OCI-LY7 (cell line): ENCODE results near the gene DCAF11. TPM values are rescaled to one million over a fixed set of nuclear protein-coding genes. Genes with fewer than 3 reads are reported as not detected.

Source experiments
- BruUV-seq: library from RNA; stranded (reverse); fragments of 400-500 nt; replicated peaks from 2 replicates; lab custom pipeline; 2021; lab: Mats Ljungman, UMichigan
- CTCF ChIA-PET: fragments of 300-600 bp; sonication (Branson Sonifier 250); formaldehyde crosslinking; loops from one replicate; lab custom pipeline; 2022; ENCODE audit warnings: antibody characterized with exemption; ENCODE audit not compliant: unreplicated experiment; lab: Charles Lee
- POLR2A ChIA-PET: fragments of 300-600 bp; sonication (Branson Sonifier 250); formaldehyde crosslinking; loops from one replicate; lab custom pipeline; 2022; ENCODE audit warnings: antibody characterized with exemption; lab: Charles Lee
- DNase-seq: peaks from one replicate; pipeline ENCODE4 v3.0.0-alpha.2; 2015; ENCODE audit warnings: low spot score
- H2AFZ ChIP-seq: fragments of 200-600 bp; sonication (generic), shearing (Covaris generic); 2 replicates; pipeline ENCODE4 v1.6.1; 2014; ENCODE audit warnings: mild to moderate bottlenecking, antibody characterized with exemption, low read length, moderate library complexity
- H3K27ac ChIP-seq: fragments of 200-600 bp; sonication (generic); 2 replicates; pipeline ENCODE4 v1.5.1; 2014; ENCODE audit warnings: mixed run types, low read depth, mild to moderate bottlenecking, moderate library complexity, low read length, inconsistent platforms; ENCODE audit not compliant: poor library complexity, severe bottlenecking
- H3K36me3 ChIP-seq: fragments of 200-600 bp; sonication (generic); 2 replicates; pipeline ENCODE4 v1.6.1; 2014; ENCODE audit warnings: mild to moderate bottlenecking, antibody characterized with exemption, low read length, moderate library complexity, mixed read lengths; ENCODE audit not compliant: insufficient read depth
- H3K4me1 ChIP-seq: fragments of 200-600 bp; sonication (generic); 2 replicates; pipeline ENCODE4 v1.5.1; 2014; ENCODE audit warnings: mild to moderate bottlenecking, low read length; ENCODE audit not compliant: insufficient read depth, poor library complexity, severe bottlenecking
- H3K4me2 ChIP-seq: fragments of 200-600 bp; sonication (generic); 2 replicates; pipeline ENCODE4 v1.6.1; 2014; ENCODE audit warnings: mild to moderate bottlenecking, low read length
- H3K4me3 ChIP-seq: fragments of 200-600 bp; sonication (generic); 2 replicates; pipeline ENCODE4 v1.5.1; 2014; ENCODE audit warnings: mild to moderate bottlenecking, low read depth, low read length; ENCODE audit not compliant: poor library complexity, severe bottlenecking
- H3K79me2 ChIP-seq: fragments of 200-600 bp; sonication (generic); 2 replicates; pipeline ENCODE4 v1.6.1; 2016; ENCODE audit warnings: low read depth, mild to moderate bottlenecking, low read length, moderate library complexity, mixed read lengths; ENCODE audit not compliant: insufficient read depth
- H3K9me2 ChIP-seq: fragments of 200-600 bp; sonication (generic); 2 replicates; pipeline ENCODE4 v1.6.1; 2016; ENCODE audit warnings: mild to moderate bottlenecking, low read length, mixed read lengths; ENCODE audit not compliant: insufficient read depth
- H3K9me3 ChIP-seq: fragments of 200-600 bp; sonication (generic); 2 replicates; pipeline ENCODE4 v1.6.1; 2014; ENCODE audit warnings: mild to moderate bottlenecking, mixed run types, low read length, mixed read lengths
- H4K20me1 ChIP-seq: fragments of 200-600 bp; sonication (generic); 2 replicates; pipeline ENCODE4 v1.6.1; 2014; ENCODE audit warnings: mild to moderate bottlenecking, antibody characterized with exemption, low read length, moderate library complexity, mixed read lengths; ENCODE audit not compliant: insufficient read depth
- CTCF ChIP-seq: fragments of 200-600 bp; sonication (generic); conservative IDR thresholded peaks from 2 replicates; pipeline ENCODE4 v1.5.1; 2014; ENCODE audit warnings: mild to moderate bottlenecking, antibody characterized with exemption, low read length, moderate library complexity, mixed read lengths
- EZH2phosphoT487 ChIP-seq: fragments of 200-600 bp; sonication (generic); IDR thresholded peaks from 2 replicates; pipeline ENCODE4 v1.6.1; 2018; ENCODE audit warnings: low read depth, borderline replicate concordance, mild to moderate bottlenecking, mixed run types, antibody characterized with exemption, low read length, moderate library complexity, mixed read lengths
- intact Hi-C: fragments of 100-400 bp; cut with micrococcal nuclease; formaldehyde crosslinking; loops from one replicate; pipeline ENCODE4 v1.10.0; 2022; ENCODE audit not compliant: unreplicated experiment
- total RNA-seq, 2 experiments: library from RNA; depleted of rRNA in 1 of 2; stranded (reverse); fragments of >200 nt in 1 of 2; shearing (Covaris generic) in 1 of 2; gene quantifications; 2 replicates each; pipeline ENCODE4 v1.2.3, GENCODE V29; 2014 to 2022

Gene DCAF11
- total RNA-seq, 2 experiments from 2014 or later = 63.6 to 75.5 TPM

- no TSS peak for BruUV-seq
- H3K36me3 ChIP-seq = no peaks in the 10 kb centered on the region
- H2AFZ ChIP-seq = no peak overlapping the region
- DNase-seq = no peak
- H3K4me2 ChIP-seq = no peak overlapping the region
- no peaks in the 10 kb centered on the region for H3K79me2 ChIP-seq
- H4K20me1 ChIP-seq = no peaks in the 10 kb centered on the region
- H3K9me2 ChIP-seq = no peaks in the 10 kb centered on the region
- ChIA-PET POLR2A (no interaction called here), CTCF (interaction anchor here (0.6 kb wide), 1 partner anchor 11 kb away, joined by 3 read pairs; no protein-coding TSS in a partner anchor)
- H3K4me1 ChIP-seq = no peaks in the 10 kb centered on the region
- H3K27ac ChIP-seq = no peak overlapping the region
- no peak overlapping the region for H3K4me3 ChIP-seq
- no peaks in the 10 kb centered on the region for H3K9me3 ChIP-seq
- TF ChIP-seq EZH2phosphoT487 (no peak), CTCF (no peak)
- intact Hi-C loops = no loop called here
These were observed 49.2 kb upstream of the DCAF11 start for GRCh38 chr14:24065408-24065807.

- POLR2A ChIA-PET = interaction anchor here (1.0 kb wide), 1 partner anchor 16 kb away, joined by 4 read pairs; no protein-coding TSS in a partner anchor
- Histone ChIP-seq H3K36me3 (no peaks in the 10 kb centered on the region), H3K4me1 (no peaks in the 10 kb centered on the region), H4K20me1 (no peaks in the 10 kb centered on the region), H3K9me3 (no peaks in the 10 kb centered on the region), H3K4me3 (no peak overlapping the region), H3K4me2 (no peak overlapping the region), H3K9me2 (no peaks in the 10 kb centered on the region), H2AFZ (no peak overlapping the region), H3K27ac (no peak overlapping the region), H3K79me2 (no peaks in the 10 kb centered on the region)
- CTCF ChIA-PET = no interaction called here
- TF ChIP-seq EZH2phosphoT487 (no peak), CTCF (no peak)
- intact Hi-C loops = no loop called here
- no peak for DNase-seq
- no TSS peak for BruUV-seq
These were observed 48.0 kb upstream of the DCAF11 start for GRCh38 chr14:24066496-24067132.
